Suprapubic skin (tissue), 4 donors: ENCODE measurements around the gene YEATS2.

ENCODE experiments used
- EP300 ChIP-seq: sonication (generic); formaldehyde crosslinking; IDR thresholded peaks from one replicate; pipeline ENCODE4 v1.6.1; 2017; ENCODE audit warnings: antibody characterized with exemption
- POLR2A ChIP-seq, 2 donors: fragments of 450-650 bp; IDR thresholded peaks; one replicate each; pipeline ENCODE4 v1.6.1; 2017; ENCODE audit warnings: antibody characterized with exemption in 2 of 2, mild to moderate bottlenecking in 2 of 2, moderate library complexity in 2 of 2
- POLR2AphosphoS5 ChIP-seq, 3 donors: sonication (generic); formaldehyde crosslinking; IDR thresholded peaks; one replicate each; pipeline ENCODE4 v1.6.1; 2017; ENCODE audit warnings: antibody characterized with exemption in 3 of 3
- TF ChIP-seq, protein P1 (sequence below), 2 donors: fragments of 200-600 bp in 1 of 2; fragments of 450-650 bp in 1 of 2; sonication (generic) in 1 of 2; IDR thresholded peaks; one replicate each; pipeline ENCODE4 v1.5.1; 2016 to 2019; ENCODE audit warnings: antibody characterized with exemption in 2 of 2, mild to moderate bottlenecking in 1 of 2, moderate library complexity in 1 of 2

DNA sequence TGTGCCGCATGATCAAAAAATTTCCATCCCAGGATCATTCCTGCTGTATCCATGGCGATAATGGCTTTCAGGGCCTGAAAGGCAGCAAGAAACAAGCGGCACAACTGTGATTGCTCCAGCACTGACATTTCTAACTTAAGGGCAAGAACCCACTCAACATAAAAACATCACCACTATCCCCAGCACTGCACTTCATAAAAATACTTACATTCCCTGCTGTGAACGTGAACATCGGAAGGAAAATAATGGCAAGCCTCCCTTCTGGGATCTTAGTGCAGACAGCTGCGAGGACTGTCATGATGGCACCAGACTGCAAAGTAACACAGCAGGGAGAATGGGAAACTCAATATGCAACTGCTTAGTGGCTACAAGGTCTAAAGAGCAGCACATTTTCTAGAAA lies 135.9 kb downstream of the YEATS2 start:
- no peak for TF ChIP-seq POLR2AphosphoS5 (IDR thresholded peaks at IDR 0.05)
- TF ChIP-seq, protein P1, sequence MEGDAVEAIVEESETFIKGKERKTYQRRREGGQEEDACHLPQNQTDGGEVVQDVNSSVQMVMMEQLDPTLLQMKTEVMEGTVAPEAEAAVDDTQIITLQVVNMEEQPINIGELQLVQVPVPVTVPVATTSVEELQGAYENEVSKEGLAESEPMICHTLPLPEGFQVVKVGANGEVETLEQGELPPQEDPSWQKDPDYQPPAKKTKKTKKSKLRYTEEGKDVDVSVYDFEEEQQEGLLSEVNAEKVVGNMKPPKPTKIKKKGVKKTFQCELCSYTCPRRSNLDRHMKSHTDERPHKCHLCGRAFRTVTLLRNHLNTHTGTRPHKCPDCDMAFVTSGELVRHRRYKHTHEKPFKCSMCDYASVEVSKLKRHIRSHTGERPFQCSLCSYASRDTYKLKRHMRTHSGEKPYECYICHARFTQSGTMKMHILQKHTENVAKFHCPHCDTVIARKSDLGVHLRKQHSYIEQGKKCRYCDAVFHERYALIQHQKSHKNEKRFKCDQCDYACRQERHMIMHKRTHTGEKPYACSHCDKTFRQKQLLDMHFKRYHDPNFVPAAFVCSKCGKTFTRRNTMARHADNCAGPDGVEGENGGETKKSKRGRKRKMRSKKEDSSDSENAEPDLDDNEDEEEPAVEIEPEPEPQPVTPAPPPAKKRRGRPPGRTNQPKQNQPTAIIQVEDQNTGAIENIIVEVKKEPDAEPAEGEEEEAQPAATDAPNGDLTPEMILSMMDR (IDR thresholded peaks at IDR 0.05): no peak
- no peak for TF ChIP-seq EP300
- TF ChIP-seq POLR2A (IDR thresholded peaks at IDR 0.05): no peak
